ENCODE measurements around the gene DET1.
"Not testable (repeated sequence)": the region's sequence is repeated elsewhere in the genome, so short reads cannot be mapped to it uniquely, and the experiment has no call there.

The DET1 gene

DNA sequence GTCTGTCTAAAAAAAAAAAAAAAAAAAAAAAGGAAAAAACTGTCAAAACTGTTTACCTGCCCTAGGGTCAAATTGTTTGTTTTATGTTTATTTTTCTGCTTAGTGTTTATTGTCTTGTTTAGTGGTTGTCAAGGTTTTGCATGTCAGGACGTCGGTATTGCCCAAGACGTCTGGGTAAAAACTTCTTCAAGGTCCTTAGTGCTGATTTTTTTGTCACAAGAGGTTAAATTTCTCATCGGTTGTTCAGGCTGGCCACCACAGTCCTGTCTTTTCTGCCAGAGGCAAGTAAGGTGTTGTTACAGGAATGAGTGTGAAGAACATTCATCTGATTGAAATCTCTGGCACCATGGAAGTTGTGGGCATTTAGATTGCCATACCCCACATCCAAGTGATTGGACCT, 7.0 kb downstream of the DET1 start:
- no peak for DNase-seq

DNA sequence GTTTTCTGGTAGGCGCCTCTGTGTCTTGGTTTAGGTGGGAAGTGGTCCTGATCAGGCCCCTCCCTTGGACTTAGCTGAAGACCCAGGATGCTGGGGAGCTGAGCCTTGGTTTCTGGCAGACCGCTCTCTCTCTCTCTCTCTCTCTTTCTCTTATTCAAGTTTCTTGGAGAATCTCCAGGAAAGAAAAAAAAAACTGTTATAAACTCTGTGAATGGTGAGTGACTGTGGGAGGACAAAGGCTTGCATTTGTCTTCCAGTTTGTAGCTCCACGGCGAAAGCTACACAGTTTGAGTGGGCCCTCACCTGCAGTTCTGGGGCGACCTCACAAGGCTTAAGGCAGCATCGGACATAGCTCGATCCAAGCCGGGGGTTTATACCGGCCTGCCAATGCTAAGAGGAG, 7.5 kb downstream of the DET1 start:
- DNase-seq, result no peak

DNA sequence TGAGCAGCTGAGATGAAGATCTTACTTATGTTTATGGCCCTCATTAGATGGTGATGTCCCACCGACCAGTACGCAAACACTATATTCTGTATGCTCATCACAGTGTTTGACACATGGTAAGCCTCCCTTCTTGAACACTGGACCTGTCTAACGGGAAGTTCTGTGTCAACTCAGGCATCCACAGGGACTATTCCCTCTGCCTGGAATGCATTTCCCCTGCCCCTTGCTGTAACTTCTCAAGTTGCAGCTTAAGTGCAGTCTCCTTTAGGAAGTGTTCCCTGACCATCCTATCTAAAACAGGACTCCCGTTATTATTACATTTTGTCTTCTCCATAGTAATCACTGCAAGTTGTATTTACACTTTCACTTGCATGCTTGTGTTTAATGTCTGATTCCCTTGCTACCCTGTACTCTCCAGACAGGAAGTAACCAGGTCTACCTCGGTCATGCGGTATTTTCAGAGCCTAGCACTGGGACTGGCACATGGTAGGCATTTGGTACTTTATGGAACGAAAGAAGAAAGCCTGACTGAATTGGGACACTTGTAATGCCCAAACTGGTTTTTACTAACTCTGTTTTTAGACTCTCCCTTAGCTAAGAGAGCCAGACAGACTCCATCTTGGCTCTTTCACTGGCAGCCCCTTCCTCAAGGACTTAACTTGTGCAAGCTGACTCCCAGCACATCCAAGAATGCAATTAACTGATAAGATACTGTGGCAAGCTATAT, 8.7 kb downstream of the DET1 start:
- DNase-seq, result no peak

DNA sequence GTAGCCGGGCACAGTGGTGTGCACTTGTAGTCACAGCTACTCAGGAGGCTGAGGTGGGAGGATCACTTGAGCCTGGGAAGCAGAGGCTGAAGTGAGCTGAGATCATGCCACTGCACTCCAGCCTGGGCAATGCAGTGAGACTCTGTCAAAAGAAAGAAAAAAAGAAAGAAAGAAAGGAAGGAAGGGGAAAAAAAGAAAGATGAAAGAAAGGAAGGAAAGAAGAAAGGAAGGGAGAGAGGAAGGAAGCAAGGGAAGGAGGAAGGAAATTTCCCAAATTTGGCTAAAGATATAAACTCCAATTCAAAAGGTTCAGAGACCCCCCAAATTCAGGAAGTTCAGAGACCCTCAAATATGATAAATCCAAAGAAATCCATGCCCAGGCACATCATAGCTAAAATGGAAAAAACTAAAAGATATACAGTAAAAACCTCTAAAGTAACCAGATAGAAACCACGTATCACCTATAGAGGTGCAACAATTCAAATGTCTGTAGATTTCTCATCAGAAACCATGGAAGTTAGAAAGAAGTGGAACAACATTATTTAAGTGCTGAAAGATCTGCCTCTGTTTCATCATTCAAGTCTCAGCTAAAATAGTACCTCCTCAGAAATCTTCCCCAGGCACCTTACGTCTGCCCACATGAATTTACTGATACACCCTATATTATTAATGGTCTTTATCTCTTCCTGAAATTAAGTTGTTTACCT, 10.7 kb downstream of the DET1 start:
- DNase-seq, result no peak

DNA sequence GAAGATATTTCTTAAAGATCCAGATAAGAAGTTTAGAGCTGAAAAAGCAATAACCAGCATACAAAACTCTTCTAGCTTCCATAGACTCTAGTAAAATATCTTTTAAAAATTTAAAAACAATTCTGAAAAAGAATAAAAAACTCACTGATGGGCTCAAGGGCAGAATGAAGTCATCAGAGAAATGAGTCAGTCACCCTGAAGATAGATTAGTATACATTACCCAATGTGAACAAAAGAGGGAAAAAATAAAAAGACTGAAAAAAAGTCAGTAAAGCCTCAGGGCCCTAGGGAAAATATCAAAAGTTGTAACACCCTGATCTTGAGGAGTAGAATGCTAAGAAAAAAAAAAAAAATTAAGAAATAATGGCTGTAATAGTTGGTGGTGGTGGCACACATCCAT, 11.4 kb downstream of the DET1 start:
- DNase-seq, result no peak

DNA sequence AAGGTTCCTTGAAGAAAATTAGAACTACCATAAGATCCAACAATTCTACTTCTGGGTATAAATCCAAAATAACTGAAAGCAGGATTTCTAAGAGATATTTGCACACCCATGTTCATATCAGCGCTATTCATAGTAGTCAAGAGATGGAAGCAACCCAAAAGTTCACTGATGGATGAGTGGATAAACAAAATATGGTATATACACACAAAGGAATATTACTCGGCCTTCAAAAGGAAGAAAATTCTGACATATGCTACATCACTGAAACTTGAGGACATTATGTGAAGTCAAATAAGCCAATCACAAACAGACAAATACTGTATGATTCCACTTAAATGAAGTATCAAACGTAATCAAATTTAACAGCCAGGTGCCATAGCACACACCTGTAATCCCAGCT, 13.1 kb downstream of the DET1 start:
- no peak for DNase-seq

DNA sequence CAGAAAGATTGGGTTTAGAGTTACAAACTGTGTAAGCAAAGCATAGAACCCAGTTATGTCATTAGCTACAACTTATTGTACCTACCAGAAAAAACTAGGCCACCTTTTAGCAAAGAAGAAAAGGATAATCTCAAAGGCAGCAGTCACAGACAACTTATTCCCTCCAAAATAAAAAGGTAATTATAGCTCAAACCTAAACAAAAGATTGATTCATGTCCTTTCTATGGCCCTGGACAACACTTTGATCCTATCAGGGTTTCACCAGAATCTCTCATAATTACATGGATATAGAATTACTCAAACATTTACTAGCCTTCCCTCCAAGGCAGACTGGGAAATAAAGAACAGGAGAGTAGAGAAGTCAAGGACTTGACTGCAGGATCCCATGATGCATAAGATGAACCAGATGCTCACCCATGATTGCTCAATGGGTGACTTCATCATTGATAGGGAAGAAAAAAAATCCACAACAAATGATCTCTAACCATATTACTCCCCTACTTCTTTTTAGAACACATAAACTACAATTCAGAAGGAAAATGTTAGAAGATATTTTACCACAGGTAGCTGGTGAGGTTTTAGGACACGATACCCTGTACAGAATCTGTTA, 17.4 kb downstream of the DET1 start:
- DNase-seq, result no peak

DNA sequence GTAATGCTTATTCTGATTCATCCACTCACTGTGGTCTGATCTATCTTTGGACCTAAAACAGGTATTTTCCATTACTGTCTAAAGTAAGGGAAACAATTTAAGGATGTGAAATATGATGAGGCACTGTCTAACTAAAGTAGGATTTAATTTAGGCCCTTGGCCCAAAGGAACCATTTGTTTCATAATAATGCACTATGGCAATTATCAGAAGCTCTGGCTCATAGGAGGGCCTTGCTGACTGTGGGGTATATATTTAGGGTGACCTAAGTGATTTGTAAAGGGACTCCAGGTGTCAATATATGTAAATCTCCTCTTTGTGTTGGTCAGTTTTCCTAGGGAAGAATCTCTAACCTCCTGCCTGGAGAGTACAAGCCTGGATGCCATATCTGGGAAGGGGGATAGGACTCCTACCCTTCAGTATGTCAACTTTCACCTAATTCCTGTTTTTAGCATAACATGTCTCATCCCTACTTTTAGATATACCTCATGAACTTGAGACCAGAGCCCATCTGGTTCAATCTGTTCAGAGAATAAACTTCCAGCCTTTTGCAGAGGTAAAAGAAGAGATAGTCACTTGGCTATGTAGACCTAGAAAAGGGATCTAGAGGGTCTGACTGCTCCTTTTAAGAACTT, 20.1 kb downstream of the DET1 start:
- DNase-seq, result no peak

DNA sequence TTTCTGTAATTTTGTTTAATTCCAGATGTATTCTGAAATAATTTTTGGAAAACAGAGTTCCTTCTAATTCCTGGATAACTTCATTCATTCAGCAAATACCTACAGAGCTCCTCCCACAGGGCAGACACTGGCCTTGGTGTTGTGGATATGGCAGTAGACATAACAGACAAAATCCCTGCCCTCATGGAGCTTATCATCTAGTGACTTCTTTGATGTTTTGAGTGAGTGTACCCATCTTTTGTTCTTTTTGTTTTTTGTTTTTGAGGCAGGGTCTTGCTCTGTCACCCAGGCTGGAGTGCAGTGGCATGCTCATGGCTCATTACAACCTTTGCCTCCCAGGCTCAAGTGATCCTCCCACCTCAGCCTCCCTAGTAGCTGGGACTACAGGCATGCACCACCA, 21.1 kb downstream of the DET1 start:
- no peak for DNase-seq

DNA sequence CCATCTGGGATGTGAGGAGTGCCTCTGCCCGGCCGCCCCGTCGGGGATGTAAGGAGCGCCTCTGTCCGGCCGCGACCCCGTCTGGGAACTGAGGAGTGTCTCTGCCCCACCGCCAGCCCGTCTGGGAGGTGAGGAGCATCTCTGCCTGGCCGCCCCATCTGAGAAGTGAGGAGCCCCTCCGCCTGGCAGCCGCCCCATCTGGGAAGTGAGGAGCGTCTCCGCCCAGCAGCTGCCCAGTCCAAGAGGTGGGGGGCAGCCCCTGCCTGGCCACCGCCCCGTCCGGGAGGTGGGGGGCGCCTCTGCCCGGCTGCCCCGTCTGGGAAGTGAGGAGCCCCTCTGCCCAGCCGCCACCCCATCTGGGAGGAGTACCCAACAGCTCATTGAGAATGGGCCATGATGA, 22.4 kb downstream of the DET1 start:
- DNase-seq, result not testable (repeated sequence)

DNA sequence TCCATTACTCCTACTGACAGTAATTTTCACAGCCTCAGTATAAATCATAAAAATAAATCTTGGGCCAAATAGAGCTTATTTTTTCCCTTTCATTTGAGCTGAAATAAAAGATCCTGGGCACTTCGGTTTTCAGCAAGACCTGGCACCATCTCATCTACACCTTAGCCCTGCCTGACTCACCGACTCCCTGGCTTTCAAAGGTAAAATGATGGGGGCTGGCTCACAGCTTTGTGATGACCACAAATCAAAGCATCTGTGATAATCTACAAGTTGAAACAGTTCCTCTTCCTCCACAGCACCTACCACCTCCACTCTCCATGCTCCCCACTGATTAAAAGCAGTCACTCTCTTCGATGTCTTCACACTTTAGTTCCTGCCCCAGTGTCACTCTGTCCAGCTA, 27.6 kb downstream of the DET1 start:
- DNase-seq, result no peak

DNA sequence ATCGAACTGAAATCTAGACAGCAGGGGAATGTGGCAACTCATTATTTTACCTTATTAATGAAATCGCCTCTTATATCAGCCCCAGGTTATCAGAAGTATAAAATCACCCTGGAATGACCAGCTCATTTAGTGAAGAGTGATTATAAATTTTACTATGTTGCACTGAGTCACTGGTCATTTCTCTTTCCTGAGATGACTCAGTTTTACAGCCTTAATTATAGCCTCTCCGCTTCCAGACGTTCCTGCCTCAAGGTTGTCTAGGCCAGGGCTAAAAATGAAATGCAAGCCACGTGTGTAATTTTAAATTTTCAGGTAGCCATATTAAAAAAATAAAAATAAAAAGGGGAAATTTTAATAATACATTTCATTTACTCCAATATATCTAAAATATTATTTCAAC, 33.3 kb downstream of the DET1 start:
- no peak for DNase-seq

DNA sequence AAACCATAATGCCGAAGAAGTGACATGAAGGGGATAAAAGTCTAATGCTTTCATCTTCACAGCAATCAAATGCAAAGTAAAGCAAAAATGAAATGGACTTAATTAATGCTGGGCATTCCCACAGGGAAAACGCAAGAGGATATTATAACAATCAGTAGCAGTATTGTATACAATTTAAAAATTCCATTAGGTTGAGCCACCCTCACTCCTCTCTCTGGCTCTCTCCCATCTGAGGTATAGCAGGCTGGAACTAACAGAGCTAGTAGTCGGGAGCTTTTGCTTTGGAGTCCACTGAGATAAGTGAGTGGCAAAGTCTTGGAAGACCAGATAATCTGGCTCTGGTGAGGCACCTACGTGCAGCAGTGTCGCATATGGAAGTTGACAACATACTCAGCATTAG, 33.9 kb downstream of the DET1 start:
- DNase-seq, result no peak

DNA sequence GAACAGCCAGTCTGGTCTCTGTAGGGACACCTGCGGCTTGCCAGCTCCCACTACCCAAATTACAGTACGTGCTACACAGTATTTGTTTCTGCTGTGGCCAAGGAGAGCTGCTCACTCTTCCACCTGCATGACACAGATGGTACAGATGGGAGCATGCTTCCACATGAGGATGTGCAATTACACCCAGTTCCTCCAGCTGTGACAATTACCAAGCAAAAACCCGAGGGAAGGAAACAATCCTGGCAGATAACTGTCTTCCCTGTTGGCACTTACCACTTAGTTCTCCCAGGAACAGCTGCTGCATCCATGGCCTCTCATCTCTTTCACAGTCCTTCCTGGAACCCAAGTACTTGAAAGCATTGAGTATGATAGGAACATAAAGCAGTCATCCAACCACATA, 34.4 kb downstream of the DET1 start:
- DNase-seq, result no peak

DNA sequence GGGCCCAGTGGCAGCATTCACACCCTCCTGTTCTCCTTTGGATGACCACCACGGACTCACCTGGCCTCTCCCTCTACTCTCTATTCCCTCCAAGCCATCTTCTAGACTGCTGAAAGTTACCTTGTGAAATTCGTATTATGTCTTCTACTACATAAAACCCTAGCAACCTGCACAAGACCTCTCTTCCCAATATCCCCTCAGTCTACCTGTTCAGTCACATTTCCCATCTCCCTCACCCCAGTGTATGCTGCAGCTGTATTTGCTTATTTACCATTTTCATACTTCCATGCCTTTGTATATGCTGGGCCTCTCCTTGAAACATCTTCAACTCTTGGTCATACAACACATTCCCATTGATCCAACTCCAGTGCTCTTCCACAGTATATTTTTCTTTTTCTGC, 35.3 kb downstream of the DET1 start:
- DNase-seq, result no peak

DNA sequence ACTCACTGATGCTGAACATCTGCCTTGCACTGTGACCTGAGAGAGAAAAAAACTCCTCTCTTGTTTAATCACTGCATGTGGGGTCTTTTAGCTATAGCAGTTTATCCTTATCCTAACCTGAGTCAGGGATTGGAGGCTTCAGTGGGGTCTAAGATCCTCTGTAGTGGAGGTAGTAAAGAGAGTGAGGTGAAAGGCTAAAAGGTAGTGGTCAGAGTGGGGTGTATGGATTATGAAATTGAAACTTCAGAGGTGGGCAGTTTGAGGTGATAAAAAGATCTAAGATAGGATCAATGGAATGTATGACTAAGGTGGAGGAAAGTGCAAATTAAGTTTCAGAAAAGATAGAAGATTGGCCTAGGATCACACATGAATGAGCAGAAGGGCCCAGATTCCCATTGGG, 36.5 kb downstream of the DET1 start:
- DNase-seq, result no peak

DNA sequence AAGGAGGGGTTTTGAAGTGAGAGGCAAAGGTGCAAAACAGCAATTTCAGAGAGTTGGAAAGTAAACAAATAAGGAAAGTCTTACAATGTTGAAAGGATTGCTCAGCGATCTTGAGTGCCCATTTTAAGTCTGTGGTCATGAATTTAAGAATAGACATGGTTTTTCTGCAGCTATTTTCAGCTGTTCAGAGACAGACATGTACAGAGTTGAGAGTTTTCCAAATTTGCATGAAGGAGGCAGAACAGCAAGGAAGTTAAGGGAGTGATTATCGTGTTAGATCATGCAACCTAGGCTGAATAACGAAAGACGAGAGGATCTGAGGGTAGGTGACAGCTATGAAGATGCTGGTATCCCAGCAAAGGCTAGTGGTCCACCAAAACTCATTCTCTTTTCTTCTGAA, 37.2 kb downstream of the DET1 start:
- DNase-seq, result no peak

DNA sequence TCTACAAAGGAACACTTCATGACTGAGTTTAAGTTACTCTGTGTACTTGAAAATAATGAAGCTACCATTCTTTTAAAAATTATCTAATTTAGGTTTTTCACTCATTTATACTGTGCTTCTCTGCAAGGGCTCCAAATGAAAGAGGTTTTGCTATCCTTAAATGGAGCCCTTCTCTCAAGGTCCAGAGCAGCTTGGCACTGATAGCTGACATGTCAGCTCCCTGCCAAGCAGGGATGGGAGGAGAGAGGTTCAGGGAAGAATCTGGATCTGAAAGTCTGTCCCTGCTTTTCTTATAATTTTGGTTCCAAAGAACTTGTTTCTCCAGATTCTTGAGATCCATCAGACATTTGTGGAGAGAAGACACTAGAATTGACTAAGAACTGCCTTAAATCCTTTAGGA, 39.9 kb downstream of the DET1 start:
- DNase-seq, result no peak

DNA sequence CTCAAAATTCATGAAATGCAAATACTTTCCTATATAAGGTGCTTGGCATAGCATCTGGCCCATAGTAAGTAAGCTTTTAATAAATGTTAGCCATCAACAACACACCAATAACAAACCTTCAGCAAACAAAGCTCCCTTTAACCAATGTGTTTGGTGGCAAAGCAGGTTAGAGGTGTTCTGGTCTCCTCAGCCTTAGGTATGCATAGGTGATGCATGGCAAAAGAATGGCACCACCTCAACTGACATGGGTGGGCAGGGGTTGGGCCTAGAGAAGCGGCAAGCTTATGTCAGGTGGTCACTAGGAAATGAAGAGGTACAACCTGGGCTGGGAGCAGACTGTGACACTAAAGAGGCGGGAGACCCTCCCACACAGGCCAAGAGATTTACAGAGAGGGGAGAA, 40.8 kb downstream of the DET1 start:
- DNase-seq, result no peak

DNA sequence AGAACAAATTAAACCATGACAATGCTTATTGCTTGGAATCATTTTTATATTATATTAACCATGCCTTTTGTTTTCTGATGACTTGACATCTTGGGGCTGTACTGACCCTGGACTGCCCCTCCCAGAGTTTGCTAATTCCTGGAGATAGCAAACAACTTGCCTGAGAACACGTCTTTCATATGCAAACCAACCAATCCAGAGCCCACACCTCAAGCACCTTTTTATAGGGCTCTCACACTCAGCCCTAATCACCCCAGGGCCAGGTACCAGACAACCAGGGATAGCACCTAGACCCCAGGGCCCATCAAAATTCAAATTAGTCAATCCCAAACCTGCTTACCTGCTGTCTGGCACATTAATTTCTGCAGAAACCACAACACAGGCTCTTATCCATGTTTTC, 42.0 kb downstream of the DET1 start:
- no peak for DNase-seq

DNA sequence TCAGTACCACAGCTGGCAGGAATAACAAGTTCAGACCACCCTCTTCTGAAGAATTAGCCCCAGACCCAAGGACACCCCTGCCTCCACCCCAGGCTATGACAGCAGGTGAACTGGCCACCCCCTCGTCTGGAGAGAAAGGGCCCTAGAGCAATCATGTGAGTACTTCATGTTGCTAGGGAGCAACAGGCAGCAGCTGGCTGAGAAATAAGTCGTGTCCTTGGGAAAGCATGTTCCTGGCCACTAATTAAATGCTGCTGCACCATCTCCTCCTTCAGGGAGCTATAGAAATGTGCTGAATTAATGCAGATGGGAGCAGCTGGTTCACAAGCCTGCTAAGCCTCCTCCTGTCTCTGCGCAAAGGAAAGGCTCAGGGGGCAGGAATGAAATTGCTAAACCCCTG, 47.5 kb downstream of the DET1 start:
- DNase-seq, result no peak

DNA sequence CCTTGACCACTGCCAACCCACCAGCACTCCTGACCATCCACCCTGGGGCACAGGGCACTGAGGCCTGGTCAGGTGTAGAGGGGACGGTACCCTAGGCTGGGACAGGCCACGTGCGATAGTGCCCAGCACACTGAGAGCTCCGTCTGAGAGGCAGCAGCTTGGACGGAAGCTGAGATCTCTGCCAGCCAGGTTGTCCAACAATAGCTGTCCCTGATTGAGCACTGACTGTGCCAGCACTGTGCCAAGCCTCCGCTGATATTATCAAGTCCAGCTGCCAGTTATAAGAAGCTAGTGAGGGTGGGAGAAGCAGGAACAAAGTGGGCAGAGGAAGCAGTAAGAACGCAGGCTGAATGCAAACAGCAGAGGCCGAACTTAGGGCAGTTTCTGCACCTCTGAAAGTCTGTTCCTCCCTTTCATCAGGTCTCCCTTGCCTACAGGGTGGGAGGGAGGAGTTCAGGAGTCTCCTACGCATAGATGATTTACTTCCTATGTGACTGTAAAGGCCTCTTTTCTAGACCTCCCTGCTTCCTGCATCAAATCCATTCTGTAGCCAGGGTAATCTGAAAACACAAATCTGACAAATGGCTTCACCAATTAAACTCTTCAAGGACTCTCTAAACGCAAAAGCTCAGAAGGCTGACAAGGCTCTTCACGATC, 49.2 kb downstream of the DET1 start:
- no peak for DNase-seq

DNA sequence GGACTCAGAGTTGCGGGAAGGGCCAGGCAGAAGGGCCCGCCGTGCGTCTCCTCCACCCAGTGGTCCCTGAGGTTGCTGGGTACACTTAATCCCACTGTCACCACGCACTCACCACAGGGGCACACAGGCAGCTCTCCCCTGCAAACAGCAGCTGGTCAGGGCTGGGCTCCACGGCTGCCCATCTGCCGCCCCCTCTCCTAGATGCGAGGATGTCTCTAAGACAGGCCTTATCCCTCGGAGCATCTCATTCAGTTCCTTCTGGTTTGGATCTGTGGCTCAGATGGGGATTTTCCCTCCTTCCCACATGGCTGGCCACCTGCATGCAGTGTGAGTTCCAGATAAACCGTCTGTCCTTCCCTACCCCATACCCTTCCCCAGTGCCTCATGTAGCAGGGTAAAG, 52.6 kb downstream of the DET1 start:
- no peak for DNase-seq

DNA sequence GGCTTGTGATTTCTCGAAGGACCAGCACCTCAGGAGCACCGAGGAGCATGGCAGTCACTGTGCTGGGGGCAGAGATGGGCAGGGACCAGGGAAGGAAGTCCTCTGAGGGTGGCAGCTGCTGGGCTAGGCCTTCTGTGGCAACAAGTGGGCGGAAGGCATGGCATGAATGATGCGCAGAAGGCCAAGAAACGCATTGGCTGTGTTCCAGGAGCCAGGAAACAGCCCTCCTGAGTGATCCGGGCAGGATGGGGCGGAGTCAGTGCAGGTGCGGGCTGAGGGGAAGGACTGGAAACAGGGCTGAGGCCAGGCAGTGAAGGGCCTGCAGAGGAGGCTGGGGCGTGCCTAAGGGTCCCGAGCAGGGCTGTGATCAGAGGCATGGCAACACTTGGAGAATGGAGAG, 55.3 kb downstream of the DET1 start:
- no peak for DNase-seq

Measured in CD4-positive, alpha-beta T cell treated with Interleukin-4 for 4 hours (primary cell).